DND-41 (cell line): ENCODE results near the gene MTURN.

Source experiments
- EZH2 ChIP-seq: IDR thresholded peaks from 3 replicates; pipeline ENCODE4 v1.6.1; 2012; ENCODE audit warnings: borderline replicate concordance, low read depth, mild to moderate bottlenecking, moderate library complexity, low read length, inconsistent platforms; ENCODE audit not compliant: severe bottlenecking
- TF ChIP-seq, protein P1 (sequence below): IDR thresholded peaks from 2 replicates; pipeline ENCODE4 v1.5.1; 2012; ENCODE audit warnings: borderline replicate concordance, low read length, moderate library complexity, mild to moderate bottlenecking; ENCODE audit not compliant: poor library complexity, severe bottlenecking; ENCODE audit errors: extremely low read depth

GRCh38 chr7:30102281-30102680 is 32.5 kb upstream of the MTURN start:
- TF ChIP-seq, protein P1, sequence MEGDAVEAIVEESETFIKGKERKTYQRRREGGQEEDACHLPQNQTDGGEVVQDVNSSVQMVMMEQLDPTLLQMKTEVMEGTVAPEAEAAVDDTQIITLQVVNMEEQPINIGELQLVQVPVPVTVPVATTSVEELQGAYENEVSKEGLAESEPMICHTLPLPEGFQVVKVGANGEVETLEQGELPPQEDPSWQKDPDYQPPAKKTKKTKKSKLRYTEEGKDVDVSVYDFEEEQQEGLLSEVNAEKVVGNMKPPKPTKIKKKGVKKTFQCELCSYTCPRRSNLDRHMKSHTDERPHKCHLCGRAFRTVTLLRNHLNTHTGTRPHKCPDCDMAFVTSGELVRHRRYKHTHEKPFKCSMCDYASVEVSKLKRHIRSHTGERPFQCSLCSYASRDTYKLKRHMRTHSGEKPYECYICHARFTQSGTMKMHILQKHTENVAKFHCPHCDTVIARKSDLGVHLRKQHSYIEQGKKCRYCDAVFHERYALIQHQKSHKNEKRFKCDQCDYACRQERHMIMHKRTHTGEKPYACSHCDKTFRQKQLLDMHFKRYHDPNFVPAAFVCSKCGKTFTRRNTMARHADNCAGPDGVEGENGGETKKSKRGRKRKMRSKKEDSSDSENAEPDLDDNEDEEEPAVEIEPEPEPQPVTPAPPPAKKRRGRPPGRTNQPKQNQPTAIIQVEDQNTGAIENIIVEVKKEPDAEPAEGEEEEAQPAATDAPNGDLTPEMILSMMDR, result no peak
- no peak for TF ChIP-seq EZH2
